ENCODE data around the gene CLEC2A.

DNA sequence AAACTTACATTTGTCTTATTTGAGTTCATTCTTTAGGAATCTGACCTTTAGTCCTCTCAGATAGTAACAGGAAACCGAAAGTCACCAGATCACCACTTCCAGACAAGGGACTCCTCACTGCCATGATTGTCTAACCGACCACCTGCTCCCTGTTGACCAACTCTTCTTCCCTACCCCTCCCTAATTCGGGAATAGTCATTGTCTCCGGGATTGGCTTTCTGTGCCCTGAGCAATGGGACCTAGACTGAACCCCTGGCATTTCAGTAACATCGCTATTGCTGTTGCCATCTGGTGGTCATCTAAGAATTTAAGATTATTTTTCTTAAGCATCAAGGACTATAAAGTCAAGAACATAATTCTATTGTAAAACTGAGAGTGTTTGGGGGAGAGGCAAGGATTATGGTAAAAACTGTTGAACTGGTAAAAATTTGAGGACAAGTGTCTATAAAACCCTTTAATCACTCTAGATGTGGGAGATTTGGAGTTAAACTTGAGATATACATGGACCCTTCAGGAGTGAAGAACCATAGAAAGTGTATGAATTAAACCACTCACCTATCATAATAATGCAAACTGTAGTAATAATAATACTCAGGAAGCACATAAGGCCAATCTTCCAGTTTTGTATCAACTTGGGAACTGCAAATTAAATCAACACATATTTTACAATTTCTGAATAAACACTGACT is 6.3 kb downstream of the CLEC2A start:
- no peak for TF ChIP-seq FOXK1 (CRISPR knock-in tag; IDR thresholded peaks at IDR 0.05; ENCODE audit: borderline replicate concordance)
- no peak for TF ChIP-seq PTTG1 (tag; IDR thresholded peaks at IDR 0.05; ENCODE audit: low read depth)
- TF ChIP-seq, protein P1, sequence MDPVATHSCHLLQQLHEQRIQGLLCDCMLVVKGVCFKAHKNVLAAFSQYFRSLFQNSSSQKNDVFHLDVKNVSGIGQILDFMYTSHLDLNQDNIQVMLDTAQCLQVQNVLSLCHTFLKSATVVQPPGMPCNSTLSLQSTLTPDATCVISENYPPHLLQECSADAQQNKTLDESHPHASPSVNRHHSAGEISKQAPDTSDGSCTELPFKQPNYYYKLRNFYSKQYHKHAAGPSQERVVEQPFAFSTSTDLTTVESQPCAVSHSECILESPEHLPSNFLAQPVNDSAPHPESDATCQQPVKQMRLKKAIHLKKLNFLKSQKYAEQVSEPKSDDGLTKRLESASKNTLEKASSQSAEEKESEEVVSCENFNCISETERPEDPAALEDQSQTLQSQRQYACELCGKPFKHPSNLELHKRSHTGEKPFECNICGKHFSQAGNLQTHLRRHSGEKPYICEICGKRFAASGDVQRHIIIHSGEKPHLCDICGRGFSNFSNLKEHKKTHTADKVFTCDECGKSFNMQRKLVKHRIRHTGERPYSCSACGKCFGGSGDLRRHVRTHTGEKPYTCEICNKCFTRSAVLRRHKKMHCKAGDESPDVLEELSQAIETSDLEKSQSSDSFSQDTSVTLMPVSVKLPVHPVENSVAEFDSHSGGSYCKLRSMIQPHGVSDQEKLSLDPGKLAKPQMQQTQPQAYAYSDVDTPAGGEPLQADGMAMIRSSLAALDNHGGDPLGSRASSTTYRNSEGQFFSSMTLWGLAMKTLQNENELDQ (CRISPR knock-in tag; IDR thresholded peaks at IDR 0.05; ENCODE audit: borderline replicate concordance): no peak
- TF ChIP-seq, protein P2, sequence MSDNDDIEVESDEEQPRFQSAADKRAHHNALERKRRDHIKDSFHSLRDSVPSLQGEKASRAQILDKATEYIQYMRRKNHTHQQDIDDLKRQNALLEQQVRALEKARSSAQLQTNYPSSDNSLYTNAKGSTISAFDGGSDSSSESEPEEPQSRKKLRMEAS (CRISPR knock-in tag; IDR thresholded peaks at IDR 0.05): no peak
- no peak for TF ChIP-seq TAF15 (IDR thresholded peaks at IDR 0.05; ENCODE audit: low read depth, low read length)
- TF ChIP-seq POLR2A (conservative IDR thresholded peaks at IDR 0.05): no peak
- TF ChIP-seq CXXC5 (CRISPR knock-in tag; IDR thresholded peaks at IDR 0.05): no peak
- TF ChIP-seq ZNF512 (tag; IDR thresholded peaks at IDR 0.05): no peak
- TF ChIP-seq NFIC (IDR thresholded peaks at IDR 0.05): no peak
- no peak for TF ChIP-seq MEF2A (IDR thresholded peaks at IDR 0.05; ENCODE audit: control insufficient read depth, low read depth, low read length)
- TF ChIP-seq, protein P3, sequence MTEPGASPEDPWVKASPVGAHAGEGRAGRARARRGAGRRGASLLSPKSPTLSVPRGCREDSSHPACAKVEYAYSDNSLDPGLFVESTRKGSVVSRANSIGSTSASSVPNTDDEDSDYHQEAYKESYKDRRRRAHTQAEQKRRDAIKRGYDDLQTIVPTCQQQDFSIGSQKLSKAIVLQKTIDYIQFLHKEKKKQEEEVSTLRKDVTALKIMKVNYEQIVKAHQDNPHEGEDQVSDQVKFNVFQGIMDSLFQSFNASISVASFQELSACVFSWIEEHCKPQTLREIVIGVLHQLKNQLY (CRISPR knock-in tag; conservative IDR thresholded peaks at IDR 0.05): no peak
- TF ChIP-seq NFE2 (IDR thresholded peaks at IDR 0.05; ENCODE audit: low read depth): no peak
- TF ChIP-seq CTCF (IDR thresholded peaks at IDR 0.05 in 2 of 3, conservative IDR thresholded peaks at IDR 0.05 in 1 of 3; ENCODE audit: insufficient read depth in 2 of 3, low read depth in 1 of 3, low read length in 3 of 3): peak; percentile 33 to 42 (median 33); a peak in 4 of 6 replicates
